ENCODE data around the gene KSR2. TPM values are rescaled to one million over a fixed set of nuclear protein-coding genes. Genes with fewer than 3 reads are reported as not detected.
"Not testable (repeated sequence)": the region's sequence is repeated elsewhere in the genome, so short reads cannot be mapped to it uniquely, and the experiment has no call there.

The KSR2 gene
- total RNA-seq, 1 donor from 2014 or later = not detected

DNA sequence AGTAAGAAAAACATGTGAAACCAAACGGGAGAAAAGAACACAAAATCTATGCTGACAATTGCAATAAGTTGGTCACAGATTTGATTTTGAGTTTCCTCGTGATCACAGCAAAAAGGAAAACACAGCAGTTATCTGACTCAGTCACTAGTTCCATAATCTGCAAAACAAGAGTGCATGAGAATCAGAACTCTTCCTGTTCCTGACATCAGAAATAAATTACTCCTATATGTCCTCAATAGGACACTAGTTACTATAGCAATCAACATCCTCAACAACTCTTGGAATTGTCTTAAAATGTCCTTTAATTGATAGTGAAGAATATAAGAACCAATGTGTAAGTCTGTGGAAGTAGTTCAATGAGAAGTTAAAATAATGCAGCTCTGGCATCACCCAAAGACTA lies 339.3 kb downstream of the KSR2 start:
- DNase-seq (ENCODE audit: missing footprints) (no peak), ATAC-seq (no peak)
- intact Hi-C loops (cut with DNase I) = no loop called here

DNA sequence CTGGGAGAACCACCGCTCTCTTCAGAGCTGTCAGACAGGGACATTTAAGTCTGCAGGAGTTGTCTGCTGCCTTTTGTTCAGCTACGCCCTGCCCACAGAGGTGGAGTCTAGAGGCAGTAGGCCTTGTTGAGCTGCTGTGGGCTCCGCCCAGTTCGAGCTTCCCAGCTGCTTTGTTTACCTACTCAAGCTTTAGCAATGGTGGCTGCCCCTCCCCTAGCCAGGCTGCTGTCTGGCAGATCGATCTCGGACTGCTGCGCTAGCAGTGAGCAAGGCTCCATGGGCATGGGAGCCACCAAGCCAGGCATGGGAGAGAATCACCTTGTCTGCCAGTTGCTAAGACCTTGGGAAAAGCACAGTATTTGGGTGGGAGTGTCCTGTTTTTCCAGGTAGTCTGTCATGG lies 340.1 kb downstream of the KSR2 start:
- intact Hi-C loops (cut with DNase I); DNase-seq (ENCODE audit: missing footprints); ATAC-seq: not testable (repeated sequence)

DNA sequence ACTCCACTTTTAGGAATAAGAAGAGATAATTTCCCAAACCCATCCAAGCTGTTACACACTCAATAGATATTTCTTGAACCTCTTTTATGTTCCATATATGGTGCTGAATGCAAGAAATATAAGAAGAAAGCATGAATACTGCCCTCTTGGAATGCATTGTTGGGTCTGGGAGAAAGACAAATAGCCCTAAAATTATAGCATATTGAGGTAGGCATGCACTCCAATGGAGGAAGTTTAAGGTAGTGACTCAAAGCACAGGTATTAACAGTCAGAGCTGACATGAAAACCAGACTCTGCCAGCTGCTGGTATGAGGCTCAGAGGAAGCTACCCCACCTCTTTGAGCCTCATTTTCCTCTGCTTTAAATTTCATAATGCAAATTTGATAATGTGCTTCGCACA lies 346.0 kb downstream of the KSR2 start:
- DNase-seq (ENCODE audit: missing footprints) (no peak), ATAC-seq (no peak)
- intact Hi-C loops (cut with DNase I) = no loop called here

DNA sequence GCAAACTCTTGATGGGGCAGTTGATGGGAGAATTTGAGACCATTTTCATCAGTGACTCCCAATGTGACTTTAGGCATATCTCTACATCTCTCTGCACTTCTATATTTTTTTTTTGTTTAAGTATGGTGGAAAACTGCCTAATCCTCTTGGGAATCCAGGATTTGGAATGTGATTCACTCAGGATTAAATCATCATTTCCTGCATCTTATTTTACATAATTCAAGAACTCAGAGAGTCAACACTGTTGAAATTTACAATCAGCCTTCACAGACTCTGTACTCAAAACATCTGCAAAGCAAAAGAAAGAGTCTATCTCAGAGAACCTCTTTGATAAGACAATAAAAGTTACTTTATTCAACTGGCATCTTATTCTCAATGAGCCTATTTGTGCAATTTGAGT lies 346.7 kb downstream of the KSR2 start:
- DNase-seq (ENCODE audit: missing footprints) (no peak), ATAC-seq (no peak)
- intact Hi-C loops (cut with DNase I) = no loop called here

DNA sequence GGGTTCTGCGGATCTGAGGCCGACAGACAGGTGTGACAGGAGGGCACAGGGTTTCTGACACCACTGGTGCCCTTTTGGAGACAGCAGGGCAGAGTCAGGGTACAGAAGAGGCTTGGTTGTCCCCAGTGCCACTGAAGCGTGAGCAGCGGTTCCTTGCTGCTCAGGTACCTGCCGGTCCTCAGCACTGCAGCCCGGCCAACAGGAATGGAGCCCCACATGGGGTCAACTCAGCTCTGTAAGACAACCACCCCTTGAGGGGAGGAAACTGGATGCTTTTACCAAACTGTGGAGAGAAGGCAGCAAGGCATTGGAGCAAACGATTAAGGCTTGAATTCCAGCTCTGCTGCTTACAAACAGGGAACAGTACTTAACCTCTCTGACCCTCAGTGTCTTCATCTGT lies 361.0 kb downstream of the KSR2 start:
- DNase-seq (ENCODE audit: missing footprints) = no peak
- no peak for ATAC-seq
- intact Hi-C loops (cut with DNase I) = no loop called here

DNA sequence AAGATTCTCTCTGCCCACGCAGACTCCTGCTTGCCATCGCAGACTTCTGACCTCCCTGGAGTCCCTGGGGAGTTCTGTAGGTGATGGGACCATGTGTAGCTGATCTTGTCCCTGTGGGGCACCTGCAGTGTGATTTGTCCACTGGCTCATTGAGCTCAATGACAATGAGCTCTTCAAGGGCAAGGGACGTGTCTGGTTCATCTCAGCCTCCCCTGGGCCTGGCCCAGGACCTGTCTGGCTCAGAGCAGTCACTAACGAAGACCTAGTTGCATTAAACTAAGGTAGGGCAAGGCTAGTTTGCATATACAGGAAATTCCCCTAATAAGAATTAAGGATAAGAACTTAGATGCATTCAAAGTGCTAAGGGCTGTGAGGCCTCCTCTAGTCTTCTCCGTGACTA lies 361.8 kb downstream of the KSR2 start:
- ATAC-seq (no peak), DNase-seq (ENCODE audit: missing footprints) (no peak)
- intact Hi-C loops (cut with DNase I) = no loop called here

DNA sequence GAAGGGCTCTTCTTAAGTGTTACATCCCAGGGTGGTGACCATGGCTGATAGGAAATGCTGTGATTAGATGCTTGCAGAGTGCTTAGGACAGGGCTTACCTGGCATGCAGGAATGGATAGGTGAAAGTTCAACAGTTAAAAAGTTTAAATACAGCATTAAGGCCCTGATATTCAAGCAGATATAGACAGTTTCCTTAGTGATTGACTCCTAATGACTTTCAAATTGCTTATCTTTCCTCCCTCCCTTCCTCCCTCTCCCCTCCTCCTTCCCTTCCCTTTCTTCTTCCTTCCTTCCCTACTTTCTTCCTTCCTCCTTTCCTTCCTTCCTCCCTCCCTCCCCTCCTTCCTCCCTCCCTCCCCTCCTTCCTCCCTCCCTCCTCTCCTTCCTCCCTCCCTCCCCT lies 362.8 kb downstream of the KSR2 start:
- ATAC-seq (no peak), DNase-seq (ENCODE audit: missing footprints) (no peak)
- intact Hi-C loops (cut with DNase I) = no loop called here

DNA sequence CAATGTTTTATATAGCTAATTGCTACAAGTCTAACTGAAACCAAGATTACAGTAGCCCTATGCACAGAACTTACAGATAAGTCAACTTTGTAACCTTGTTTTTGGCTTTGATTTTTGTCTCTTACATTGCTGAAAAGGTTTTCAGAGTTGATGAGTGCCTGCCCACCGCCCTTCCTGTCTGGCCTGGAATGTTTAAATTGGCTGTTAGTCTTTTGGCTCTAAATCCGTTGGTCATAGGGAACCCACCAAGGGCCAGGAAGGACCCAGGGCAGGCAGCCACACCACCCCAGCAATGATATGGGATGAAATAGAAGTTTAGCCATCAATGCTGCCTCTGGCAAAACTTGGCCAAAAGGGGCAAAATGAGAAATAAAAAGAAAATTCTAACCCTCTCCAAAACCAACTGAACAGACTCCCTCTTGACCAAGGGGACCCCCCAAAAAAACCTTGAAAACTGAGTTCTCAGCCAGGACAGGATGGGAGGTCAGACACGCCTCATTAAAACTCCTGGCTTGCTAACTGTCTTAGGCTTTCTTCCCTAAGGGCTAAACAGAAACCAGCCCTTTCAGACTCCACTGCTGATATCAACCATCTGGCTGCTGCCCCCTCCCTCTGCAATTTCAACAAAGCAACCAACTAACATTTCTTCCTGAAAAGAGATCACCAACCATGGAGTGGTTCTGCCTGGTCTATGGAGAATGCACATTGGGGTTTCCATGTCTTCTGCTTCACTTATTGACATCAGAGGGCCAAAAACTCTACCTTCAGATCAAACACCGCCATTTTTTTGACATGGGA lies 365.3 kb downstream of the KSR2 start:
- ATAC-seq (no peak), DNase-seq (ENCODE audit: missing footprints) (no peak)
- intact Hi-C loops (cut with DNase I) = no loop called here

DNA sequence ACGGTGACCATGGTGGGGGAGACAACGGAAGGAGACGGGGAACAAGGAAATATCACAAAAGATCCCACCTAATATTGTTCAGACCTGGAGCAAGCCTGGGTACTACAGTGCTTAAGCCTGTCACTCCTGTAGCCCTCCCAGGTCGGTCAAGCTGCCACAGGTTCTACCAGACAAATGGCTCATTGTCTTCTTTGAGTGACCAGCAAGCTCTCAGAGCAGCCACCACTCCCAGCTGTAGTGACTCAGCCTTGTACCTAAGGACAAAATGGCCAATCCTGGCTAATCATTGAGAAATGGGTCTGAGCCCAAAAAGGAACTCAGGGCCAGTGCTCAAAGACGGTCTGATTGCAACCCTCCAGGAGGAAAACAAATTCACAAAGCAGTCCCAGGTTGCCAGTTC lies 368.9 kb downstream of the KSR2 start:
- ATAC-seq (no peak), DNase-seq (ENCODE audit: missing footprints) (no peak)
- intact Hi-C loops (cut with DNase I) = no loop called here

DNA sequence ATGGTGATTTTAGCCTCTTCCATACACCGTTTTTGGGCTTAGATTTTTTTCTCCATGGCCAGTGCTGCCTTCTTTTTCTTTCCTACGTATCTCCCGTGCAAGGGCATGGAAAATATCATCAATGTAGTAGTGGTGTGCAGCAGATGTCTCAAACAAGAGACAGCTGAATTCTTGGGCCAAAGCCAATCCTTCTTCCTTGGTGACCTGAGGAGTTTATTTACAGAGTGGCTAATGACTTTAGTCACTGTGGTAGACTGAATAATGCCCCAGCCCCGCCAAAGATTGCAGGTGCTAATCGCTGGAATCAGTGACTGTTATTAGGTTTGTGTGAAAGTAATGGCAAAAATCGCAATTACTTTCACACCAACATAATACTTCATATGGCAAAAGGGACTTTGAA lies 371.8 kb downstream of the KSR2 start:
- intact Hi-C loops (cut with DNase I) = no loop called here
- DNase-seq (ENCODE audit: missing footprints) = no peak
- no peak for ATAC-seq

DNA sequence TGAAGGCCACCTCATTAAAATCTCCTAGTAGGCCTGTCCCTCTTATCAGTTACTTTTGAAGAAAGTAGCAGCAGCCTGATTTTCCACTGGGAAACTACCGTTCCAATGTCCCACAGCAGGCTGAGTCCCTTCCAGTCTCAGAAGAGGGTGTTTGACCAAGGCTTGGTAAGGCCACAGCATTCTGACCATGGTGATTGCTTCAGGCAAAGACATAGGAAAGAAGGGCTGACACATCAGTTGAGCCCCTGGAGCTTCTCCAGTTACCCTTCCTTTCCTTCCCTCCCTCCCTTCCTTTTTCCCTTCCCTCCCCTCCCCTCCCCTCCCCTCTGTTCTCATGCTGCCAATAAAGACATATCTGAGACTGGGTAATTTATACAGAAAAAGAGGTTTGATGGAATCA lies 373.0 kb downstream of the KSR2 start:
- ATAC-seq (no peak), DNase-seq (ENCODE audit: missing footprints) (no peak)
- intact Hi-C loops (cut with DNase I) = no loop called here

DNA sequence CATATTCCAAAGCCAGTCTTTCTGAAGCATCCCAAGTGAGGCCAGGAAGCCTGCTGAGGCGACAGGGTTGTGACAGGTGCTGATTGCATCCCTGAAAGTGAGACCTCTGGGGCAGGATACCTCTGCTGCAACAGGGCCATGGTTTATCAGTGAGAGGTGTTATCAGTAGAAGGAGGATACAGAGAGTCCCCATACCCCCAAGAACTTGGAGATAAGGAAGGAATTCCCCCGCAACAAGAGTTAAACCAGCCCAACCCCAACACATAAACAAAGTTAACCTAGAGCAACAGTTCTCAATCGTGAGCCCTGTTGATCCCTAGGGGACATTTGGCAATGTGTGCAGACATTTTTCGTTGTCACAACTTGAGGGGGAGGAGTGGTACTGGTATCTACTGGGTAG lies 374.3 kb downstream of the KSR2 start:
- DNase-seq (ENCODE audit: missing footprints) = no peak
- intact Hi-C loops (cut with DNase I) = no loop called here
- no peak for ATAC-seq

DNA sequence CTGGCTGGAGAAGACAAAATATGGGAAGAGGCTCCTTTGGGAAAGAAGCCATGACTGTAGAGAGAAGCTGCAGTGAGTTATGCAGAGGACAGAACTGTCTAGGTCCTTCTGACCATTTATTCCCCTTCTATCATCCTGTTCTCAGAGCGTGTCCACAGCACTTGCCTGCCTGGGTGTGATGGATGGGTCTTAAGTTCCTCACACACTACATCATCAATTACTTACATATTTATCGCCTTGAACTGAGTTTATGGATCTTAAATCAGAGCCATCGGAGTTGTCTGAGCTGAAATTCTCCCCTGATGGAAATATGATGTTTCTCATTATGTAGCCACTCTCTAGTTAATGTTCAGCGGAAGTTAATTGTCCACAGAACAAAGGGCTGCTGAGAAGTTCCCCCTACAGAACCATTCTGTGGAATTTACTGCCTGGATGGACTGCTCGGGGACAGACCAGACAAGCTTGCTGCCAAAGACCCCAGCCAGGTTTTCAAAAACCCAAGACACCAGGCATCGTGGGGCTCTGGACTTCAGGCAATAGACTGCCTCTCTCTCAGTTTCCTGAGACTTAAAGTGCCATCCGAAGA lies 374.9 kb downstream of the KSR2 start:
- ATAC-seq (no peak), DNase-seq (ENCODE audit: missing footprints) (no peak)
- intact Hi-C loops (cut with DNase I) = no loop called here

DNA sequence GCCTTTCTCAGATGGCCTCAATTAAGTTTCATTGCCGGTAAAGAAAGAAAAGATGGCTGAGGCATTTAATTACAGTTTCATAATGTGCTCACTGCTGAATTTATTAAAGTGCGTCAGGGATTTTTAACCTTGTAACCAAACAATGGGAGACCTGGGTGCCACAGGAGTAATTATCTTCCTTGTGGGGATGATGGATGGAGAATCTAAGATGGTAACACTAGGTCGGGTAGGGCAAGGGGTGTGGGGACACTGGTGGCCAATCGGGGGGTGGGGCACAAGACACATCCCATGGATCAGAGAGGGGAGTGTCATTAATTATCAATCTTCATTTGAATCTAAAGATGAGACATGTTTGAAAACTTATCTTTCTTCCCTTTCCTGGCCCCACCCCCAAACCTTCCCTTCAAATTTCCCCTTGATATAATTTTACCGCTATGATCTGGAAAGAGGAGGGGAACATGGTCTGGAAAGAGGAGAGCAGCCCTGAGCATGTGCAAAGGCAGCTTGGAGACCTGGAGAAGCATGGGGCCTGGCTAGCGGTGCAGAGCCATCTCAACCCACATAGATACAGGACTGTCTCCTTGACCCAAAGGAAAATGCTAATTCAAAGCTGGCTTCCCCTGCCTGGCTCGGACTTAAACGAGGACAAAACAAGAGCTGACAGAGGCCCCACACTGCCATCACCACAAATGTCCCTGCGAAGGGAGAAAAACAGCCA lies 376.0 kb downstream of the KSR2 start:
- no peak for ATAC-seq
- intact Hi-C loops (cut with DNase I) = no loop called here
- DNase-seq (ENCODE audit: missing footprints) = no peak

DNA sequence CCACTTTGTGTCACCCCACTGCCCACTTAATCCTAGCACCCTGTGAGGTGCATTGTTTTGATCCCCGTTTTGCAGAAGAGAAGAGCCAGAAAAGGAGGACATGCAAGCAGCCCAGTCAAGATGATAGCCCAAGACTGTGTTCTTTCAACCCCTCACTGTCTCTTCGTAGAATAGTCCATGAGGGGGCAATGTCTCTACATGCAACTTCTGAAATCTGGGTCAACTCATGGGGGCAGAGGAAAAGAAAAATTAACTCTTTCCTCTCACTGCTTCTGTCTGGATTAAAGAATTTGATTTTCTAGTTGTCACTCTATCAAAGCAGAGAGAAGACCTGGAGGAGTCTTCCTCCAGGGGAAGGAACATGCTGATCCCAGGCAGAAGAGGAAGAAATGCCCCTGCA lies 377.8 kb downstream of the KSR2 start:
- ATAC-seq (no peak), DNase-seq (ENCODE audit: missing footprints) (no peak)
- intact Hi-C loops (cut with DNase I) = no loop called here

DNA sequence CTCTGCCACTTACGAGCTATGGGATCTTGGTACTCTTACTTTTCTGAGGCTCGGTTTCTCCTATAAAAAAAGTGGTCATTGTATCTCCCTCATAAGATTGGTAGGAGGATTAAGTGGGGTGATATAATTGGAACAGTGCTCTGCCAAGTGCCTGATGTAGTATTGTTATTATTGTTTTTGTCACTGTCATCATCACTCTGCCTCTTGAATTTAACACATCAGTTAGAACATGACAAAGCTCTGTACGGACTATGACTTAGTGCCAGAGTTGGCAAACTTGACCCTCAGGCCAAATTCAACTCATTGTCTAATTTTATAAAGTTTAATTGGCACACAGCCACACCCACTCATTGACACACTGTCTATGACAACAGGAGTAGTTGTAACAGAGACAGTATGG lies 378.4 kb downstream of the KSR2 start:
- no peak for ATAC-seq
- no peak for DNase-seq (ENCODE audit: missing footprints)
- intact Hi-C loops (cut with DNase I) = no loop called here

DNA sequence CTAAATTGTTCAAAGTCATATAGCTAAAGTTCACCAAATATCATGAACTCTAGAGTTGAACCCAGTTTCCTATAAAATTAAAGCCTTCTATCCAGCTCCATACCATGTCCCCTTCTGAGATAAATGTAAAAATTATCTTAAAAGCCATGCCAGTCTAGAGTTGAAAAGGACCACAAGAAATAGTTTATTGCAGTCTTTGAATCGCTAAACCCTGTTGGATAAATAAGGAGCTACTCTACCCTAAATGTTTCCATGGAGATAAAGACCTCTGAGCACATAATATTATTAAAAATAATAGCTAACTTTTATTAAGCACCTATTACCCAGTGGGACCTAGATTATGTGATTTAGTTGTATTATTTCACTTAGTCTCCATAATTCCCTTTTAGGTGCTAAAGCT lies 379.8 kb downstream of the KSR2 start:
- no peak for ATAC-seq
- intact Hi-C loops (cut with DNase I) = loop anchor here (5.0 kb wide), 1 partner anchor 248 kb away; no protein-coding TSS in a partner anchor

DNA sequence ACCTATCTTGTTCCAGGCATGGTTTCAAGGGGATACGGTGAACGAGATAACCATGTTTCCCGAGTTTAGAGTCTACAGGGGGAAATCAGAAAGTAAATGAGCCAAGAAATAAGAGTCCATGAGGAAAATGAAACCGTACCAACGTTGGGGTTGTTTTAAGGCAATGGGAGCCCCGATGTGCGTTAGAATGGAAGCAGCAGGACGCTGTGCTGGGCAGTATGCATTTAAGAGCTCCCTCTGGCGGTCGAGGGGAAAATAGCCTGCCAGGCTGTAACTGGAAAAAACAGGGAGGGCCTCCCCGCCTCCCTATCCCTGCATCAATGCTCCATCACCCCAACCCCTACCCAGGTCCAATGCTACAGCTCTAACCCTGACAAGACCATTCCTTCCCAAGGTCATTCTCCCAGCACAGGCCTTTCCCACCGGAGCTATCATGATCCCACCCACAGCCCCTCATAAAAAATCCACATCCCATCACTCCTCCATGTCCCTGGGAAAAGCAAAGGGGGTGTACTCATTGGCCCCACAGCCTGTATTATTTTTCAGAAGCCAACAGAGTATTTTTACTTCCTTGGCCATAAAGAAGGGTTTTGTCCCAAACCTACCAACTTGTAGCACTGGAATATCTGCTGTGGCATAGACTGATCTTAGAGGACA lies 381.0 kb downstream of the KSR2 start:
- ATAC-seq (peak; percentile 46), DNase-seq (ENCODE audit: missing footprints) (peak; percentile 72)
- intact Hi-C loops (cut with DNase I) = loop anchor here (1.0 to 5.0 kb wide), 3 partner anchors 220 to 375 kb away; no protein-coding TSS in a partner anchor

More for the DNA sequence above, 379.8 kb downstream of the KSR2 start:
- no peak for DNase-seq (ENCODE audit: missing footprints)

DNA sequence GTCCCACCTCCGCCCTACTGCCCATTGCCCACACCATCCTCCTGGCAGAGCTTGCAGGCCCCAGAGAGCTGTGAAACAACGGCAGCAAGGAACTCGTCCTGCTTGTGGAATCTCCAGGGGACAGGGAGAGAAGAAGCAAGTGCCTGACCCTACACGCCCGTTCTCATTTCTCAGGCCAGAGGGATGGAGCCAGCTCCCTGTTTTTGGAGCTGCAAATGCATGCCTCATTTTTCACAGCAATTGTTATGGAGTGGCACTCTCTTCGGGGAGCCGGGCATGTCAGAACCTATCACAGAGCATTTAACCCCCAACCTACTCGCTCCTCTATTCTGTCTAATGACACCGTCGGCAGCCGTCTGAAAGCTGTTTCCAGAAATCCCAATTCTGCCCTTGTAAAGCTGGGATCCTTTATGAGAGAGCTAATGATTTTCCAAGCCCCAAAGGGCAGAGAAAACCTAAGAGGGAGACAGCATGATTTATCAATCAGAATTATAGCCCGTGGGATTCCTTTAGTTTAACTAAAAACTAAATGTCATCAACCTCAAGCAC lies 385.0 kb downstream of the KSR2 start:
- ATAC-seq = no peak
- intact Hi-C loops (cut with DNase I) = no loop called here
- no peak for DNase-seq (ENCODE audit: missing footprints)

Data from Right ventricle myocardium inferior (tissue), 1 donor.